GM18505 (cell line): Measurements from ENCODE around the gene KCNK2.

Experiments used
- ATAC-seq: cut with Tn5 transposase; IDR thresholded peaks from one replicate; pipeline ENCODE4 v1.9.1; 2021; ENCODE audit not compliant: unreplicated experiment
- POLR2A ChIP-seq: IDR thresholded peaks from 4 replicates; pipeline ENCODE4 v1.6.1; 2011; ENCODE audit warnings: borderline replicate concordance; ENCODE audit not compliant: insufficient read depth, insufficient read length; ENCODE audit errors: extremely low read depth

Gene KCNK2

DNA sequence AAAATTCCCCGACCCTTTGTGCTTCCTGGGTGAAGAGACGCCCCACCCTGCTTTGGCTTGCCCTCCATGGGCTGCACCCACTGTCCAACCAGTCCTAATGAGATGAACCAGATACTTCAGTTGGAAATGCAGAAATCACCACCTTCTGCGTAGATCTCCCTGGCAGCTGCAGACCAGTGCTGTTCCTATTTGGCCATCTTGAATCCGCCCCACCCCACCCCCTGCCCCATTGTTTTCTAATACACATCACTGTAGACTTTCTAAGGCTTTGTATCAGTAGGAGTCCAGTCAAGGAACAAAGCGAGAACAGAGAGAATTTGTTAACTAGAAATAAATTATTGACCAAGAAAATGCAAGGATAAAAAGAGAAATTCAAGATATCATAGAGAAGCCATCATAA, 178.2 kb downstream of the KCNK2 start:
- ATAC-seq: no peak
- TF ChIP-seq POLR2A: no peak

DNA sequence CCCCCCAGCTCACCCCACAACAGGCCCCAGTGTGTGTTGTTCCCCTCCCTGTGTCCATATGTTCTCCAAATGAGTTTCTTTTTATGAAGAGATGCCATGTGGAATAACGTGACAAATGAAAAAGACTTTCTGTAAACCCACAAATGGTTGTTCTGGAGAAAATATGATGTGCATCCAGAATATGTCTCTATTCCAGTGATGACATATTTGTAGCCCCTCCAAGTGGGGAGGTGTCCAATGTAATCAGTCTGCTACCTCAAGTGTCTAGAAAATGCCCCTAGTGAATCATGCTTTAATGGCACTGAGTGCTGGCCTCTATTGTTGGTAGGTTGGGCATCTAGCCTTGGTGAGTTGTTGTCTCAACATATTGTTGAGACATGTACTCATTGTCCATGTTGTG, 179.6 kb downstream of the KCNK2 start:
- ATAC-seq: no peak
- no peak for TF ChIP-seq POLR2A

DNA sequence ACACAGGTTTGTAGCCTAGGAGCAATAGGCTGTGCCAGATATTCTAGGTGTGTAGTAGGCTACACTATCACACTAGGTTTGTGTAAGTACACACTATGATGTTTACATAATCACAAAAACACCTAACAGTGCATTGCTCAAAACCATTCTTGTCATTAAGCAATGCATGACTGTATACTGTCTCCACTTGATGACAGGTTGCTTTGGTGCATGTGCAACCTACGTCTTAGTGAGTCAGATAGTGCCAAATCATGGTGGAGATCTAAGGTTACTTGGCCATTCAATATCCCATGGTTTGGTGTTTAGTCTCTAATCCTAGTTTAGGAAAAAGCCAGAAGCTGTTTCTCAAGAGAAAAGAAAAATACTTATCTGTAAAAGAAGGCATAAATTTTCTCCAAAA, 181.1 kb downstream of the KCNK2 start:
- no peak for ATAC-seq
- TF ChIP-seq POLR2A: no peak

DNA sequence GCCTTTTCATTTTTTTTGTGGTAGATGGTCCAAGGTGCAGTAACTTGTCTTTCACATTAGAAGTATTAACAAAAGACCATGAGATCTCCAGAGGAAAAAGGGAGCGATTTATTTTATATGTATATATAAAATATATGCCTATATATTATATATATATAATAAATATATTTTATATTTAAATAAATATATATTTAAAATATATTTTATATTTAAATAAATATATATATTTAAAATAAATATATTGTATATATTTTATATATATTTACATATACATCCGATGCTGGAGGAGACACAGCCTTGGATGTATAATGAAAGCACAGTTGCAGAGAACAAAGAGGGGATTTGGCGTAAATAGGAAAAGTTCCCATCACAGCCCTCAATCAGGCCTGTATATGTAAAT, 182.1 kb downstream of the KCNK2 start:
- TF ChIP-seq POLR2A: no peak
- ATAC-seq: no peak

- no peak for ATAC-seq
- TF ChIP-seq POLR2A: no peak
Measured at GRCh38 chr1:215267495-215267894, 185.0 kb downstream of the KCNK2 start.

GRCh38 chr1:215269955-215270354, 187.4 kb downstream of the KCNK2 start:
- ATAC-seq: no peak
- no peak for TF ChIP-seq POLR2A

- TF ChIP-seq POLR2A: no peak
- no peak for ATAC-seq
Measured at GRCh38 chr1:215273838-215274516, 191.4 kb downstream of the KCNK2 start.

- TF ChIP-seq POLR2A: no peak
- ATAC-seq: no peak
Measured at GRCh38 chr1:215276582-215276981, 194.0 kb downstream of the KCNK2 start.

- ATAC-seq: no peak
- no peak for TF ChIP-seq POLR2A
Measured at GRCh38 chr1:215277532-215277931, 195.0 kb downstream of the KCNK2 start.

GRCh38 chr1:215279682-215280081, 197.1 kb downstream of the KCNK2 start:
- no peak for TF ChIP-seq POLR2A
- no peak for ATAC-seq

DNA sequence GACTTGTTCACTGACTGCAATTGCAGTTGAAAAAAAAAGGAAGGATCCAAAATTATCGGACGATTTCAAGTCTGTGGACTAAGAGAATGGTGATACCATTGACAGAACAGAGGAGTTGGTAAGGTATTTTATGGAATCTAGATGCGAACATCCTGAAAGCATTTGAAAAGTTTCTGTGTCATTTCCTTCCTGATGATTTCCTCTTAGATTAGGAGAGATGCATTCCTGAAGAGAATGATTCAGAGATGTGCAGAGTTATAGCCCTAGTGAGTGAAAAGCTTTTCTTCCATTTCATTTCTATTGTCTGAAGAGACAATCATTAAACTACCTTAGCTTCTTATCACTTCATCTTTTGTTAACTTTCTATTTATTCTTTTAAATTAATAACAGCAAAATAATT, 200.0 kb downstream of the KCNK2 start:
- no peak for TF ChIP-seq POLR2A
- ATAC-seq: no peak

DNA sequence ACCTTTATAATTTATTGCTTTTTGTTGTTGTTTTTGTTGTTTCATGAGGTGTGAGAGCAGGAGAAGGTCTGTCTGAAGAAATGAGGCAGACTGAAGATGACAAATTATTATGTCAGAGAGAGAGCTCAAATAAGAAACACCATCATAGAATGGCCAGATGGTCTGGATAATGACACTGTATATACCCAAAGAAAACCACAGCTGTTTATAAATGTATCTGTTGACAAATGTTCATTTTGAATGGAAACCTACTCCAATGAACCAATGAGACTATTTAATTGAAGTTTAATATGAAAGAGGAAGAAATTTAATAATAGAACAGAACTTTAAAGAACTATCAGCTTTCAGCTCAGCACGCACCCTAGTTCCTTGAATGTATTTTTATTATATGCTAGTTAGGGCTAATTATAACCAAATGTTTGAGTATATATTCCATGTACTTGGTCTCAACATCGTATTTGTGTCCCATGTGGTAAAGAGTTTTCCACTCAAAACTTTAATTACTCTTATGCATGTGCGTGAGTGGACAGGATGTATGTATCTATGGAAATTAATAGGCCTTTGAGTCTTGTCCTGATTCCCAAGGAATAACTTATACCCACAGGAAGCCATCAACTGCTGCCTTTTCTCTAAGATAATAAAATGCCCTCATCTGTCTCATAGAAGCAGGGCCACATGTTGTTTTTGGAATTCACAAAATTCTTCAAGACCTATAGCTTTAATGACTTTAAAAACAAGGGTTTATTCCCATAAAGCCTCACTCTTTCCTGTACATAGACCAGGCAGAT, 202.7 kb downstream of the KCNK2 start:
- ATAC-seq: no peak
- TF ChIP-seq POLR2A: no peak
